Stimulated activated CD4-positive, alpha-beta T cell treated with anti-CD3 and anti-CD28 coated beads, Interleukin-4, amount 100 ng/mL, for 24 hours (primary cell): ENCODE measurements around the gene ATP8B2.
"Not testable (repeated sequence)": the region's sequence is repeated elsewhere in the genome, so short reads cannot be mapped to it uniquely, and the experiment has no call there.

Experiments used
- DNase-seq: peaks from one replicate; pipeline ENCODE4 v3.0.0-alpha.2; 2020

ATP8B2 gene

GRCh38 chr1:154325583-154326545 is 539 bp downstream of the ATP8B2 start:
- peak; percentile 58 for DNase-seq

GRCh38 chr1:154326546-154327465 is 1.5 kb downstream of the ATP8B2 start:
- DNase-seq: no peak

GRCh38 chr1:154327466-154328317 is 2.4 kb downstream of the ATP8B2 start:
- no peak for DNase-seq

- DNase-seq: peak; percentile 85
These were observed 3.2 kb downstream of the ATP8B2 start for GRCh38 chr1:154328318-154329151.

GRCh38 chr1:154329152-154329521 is 3.8 kb downstream of the ATP8B2 start:
- DNase-seq: no peak

GRCh38 chr1:154329551-154330131 is 4.3 kb downstream of the ATP8B2 start:
- DNase-seq: peak; percentile 51

GRCh38 chr1:154330669-154331068 is 5.3 kb downstream of the ATP8B2 start:
- DNase-seq: no peak

GRCh38 chr1:154334079-154335024 is 9.0 kb downstream of the ATP8B2 start:
- no peak for DNase-seq

GRCh38 chr1:154335025-154335714 is 9.8 kb downstream of the ATP8B2 start:
- DNase-seq: peak; percentile 94

GRCh38 chr1:154337253-154337894 is 12.0 kb downstream of the ATP8B2 start:
- DNase-seq: no peak

- DNase-seq: no peak
These were observed 13.6 kb downstream of the ATP8B2 start for GRCh38 chr1:154338875-154339274.

GRCh38 chr1:154341366-154341765 is 16.0 kb downstream of the ATP8B2 start:
- DNase-seq: not testable (repeated sequence)

- peak; percentile 29 for DNase-seq
These were observed 16.8 kb downstream of the ATP8B2 start for GRCh38 chr1:154342132-154342531.

GRCh38 chr1:154342836-154343472 is 17.6 kb downstream of the ATP8B2 start:
- DNase-seq: peak; percentile 75

GRCh38 chr1:154344977-154345837 is 19.9 kb downstream of the ATP8B2 start:
- DNase-seq: peak; percentile 78

GRCh38 chr1:154346276-154346917 is 21.1 kb downstream of the ATP8B2 start:
- DNase-seq: no peak

GRCh38 chr1:154347961-154348360 is 22.6 kb downstream of the ATP8B2 start:
- no peak for DNase-seq
